Tibial nerve (tissue), 4 donors: ENCODE results near the gene COMMD1. TPM values are rescaled to one million over a fixed set of nuclear protein-coding genes. Genes with fewer than 3 reads are reported as not detected.

ENCODE experiments used
- DNase-seq, 2 donors: peaks; one replicate each; pipeline ENCODE4 v3.0.0-alpha.2; 2019; ENCODE audit warnings: low spot score in 2 of 2
- H3K27ac ChIP-seq, 4 donors: fragments of 200-600 bp; sonication (generic) in 3 of 4; one replicate each; pipeline ENCODE4 v1.5.1; 2017 to 2019; ENCODE audit warnings: mild to moderate bottlenecking in 1 of 4
- H3K27me3 ChIP-seq, 2 donors: fragments of 200-600 bp; sonication (generic) in 1 of 2; one replicate each; pipeline versions ENCODE4 v1.5.1 to v1.6.0; 2017 to 2019
- H3K36me3 ChIP-seq, 3 donors: fragments of 200-600 bp; sonication (generic); one replicate each; pipeline ENCODE4 v1.5.1; 2018 to 2019
- H3K4me1 ChIP-seq, 4 donors: fragments of 200-600 bp; sonication (generic) in 3 of 4; one replicate each; pipeline ENCODE4 v1.5.1; 2017 to 2019
- H3K4me3 ChIP-seq, 4 donors: fragments of 200-600 bp; sonication (generic) in 3 of 4; one replicate each; pipeline ENCODE4 v1.5.1; 2017 to 2019; ENCODE audit warnings: mild to moderate bottlenecking in 1 of 4, moderate library complexity in 1 of 4
- H3K9me3 ChIP-seq, 4 donors: fragments of 200-600 bp; sonication (generic) in 3 of 4; one replicate each; pipeline ENCODE4 v1.5.1; 2017 to 2019
- EP300 ChIP-seq, 2 donors: sonication (generic); formaldehyde crosslinking; IDR thresholded peaks; one replicate each; pipeline ENCODE4 v1.6.1; 2017; ENCODE audit warnings: antibody characterized with exemption in 2 of 2, mild to moderate bottlenecking in 1 of 2
- POLR2A ChIP-seq, 2 donors: fragments of 450-650 bp; IDR thresholded peaks; one replicate each; pipeline ENCODE4 v1.6.1; 2017; ENCODE audit warnings: antibody characterized with exemption in 2 of 2, mild to moderate bottlenecking in 2 of 2, moderate library complexity in 2 of 2
- WGBS, 2 donors: methylation state at CpG; one replicate each; pipeline ENCODE4 v1.1.5; 2018; 5-methylcytosine and 5-hydroxymethylcytosine counted together
- total RNA-seq, 4 donors: library from RNA; depleted of rRNA; stranded (reverse); fragments of >200 nt; gene quantifications; one replicate each; pipeline ENCODE4 v1.1.0, GENCODE V29; 2016
- TF ChIP-seq, protein P1 (sequence below), 5 experiments: fragments of 200-600 bp in 3 of 5; fragments of 450-650 bp in 2 of 5; sonication (generic) in 3 of 5; IDR thresholded peaks; one replicate each; pipeline ENCODE4 v1.5.1; 2016 to 2019; ENCODE audit warnings: antibody characterized with exemption in 5 of 5, mild to moderate bottlenecking in 3 of 5, moderate library complexity in 2 of 5

The COMMD1 gene
- total RNA-seq, 4 donors from 2014 or later, result 29.6 to 49.2 (median 43.7) TPM

DNA sequence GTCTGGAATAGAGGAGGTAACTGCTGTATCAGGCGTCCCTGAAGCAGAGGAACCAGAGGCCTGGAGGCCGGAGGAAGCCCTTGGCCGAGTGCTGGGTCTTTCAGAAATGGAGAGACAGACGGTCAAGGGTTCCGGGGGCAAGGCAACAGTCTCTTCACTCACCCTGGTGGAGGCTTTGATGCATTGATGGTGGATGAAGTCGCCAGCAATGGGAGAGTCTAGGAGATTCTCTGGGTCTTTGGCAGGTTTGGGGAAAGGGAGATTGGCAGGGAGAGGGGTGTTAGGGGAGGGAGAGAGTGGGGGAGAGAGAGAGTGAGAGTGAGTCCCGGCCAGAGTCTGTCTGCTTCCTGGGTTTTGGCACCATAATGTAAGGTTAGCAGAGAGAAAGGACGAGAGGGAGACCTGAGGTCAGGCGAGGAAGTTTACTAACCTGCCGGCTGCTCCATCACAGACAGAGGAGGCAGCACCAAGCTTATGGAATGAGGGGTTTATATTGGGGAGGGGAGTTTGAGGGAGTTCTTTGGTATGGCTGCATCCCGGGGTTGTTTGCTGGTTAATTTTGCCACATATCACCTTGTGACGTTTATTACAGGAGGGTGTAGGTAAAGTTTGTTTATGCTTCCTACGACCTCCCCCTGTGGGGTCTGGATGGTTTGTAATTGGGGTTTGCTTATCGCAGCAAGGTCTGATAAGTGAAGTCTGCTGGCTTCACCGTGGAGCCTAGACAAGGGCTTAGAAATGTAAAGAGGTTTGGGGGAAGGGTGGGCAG is 19.6 kb downstream of the COMMD1 start:
- peaks cover 0 to 2% (median 0%) of the 10 kb centered on the region in 4 donors for H3K4me1 ChIP-seq

DNA sequence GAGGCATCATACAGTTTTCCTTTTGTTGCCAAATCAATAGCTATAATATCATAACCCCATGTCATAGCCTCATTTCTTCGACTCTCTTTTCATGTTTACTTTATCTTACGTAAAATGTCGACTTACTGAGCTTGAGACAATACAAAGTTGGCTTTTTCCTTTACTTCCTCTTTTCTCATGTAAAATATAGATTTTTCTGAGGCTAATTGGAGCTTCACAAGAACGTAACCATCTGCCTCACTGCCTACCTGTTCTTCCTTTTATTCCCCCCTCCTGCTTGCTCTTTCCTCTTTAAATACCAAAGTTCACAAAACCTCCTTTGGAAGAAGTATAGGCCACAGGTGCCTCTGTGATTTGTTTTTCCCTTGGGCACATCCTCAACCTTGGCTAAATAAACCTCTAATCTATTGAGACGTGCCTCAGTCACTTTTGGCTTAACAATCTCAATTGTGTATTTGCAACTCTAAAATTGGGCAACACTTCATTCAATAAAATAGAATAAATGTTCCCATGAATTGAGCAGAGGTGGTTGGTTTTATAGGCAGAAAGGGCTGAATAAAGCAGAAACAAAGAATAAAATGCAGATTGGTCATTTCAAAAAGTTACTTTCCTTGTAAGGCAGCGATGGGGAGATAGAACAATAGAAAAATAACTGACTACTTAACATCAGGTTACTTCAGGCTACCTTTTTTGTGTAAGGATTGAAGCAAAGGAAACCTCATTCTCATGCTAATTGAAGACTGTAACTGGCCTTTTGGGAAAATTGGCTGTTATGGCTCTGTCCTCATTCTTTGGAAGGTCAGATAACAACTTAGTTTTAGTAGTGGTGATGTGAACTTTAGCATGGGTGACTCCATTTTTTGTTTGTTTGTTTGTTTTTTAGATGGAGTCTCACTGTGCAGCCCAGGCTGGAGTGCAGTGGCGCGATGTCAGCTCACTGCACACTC is 21.3 kb downstream of the COMMD1 start:
- Histone ChIP-seq H3K27ac (no peak overlapping the region), H3K4me3 (no peak overlapping the region), H3K36me3 (peaks cover 0 to 29% (median 0%) of the 10 kb centered on the region in 3 donors), H3K27me3 (no peaks in the 10 kb centered on the region), H3K4me1 (no peaks in the 10 kb centered on the region), H3K9me3 (no peaks in the 10 kb centered on the region)
- no peak for TF ChIP-seq POLR2A (IDR thresholded peaks at IDR 0.05)
- TF ChIP-seq, protein P1, sequence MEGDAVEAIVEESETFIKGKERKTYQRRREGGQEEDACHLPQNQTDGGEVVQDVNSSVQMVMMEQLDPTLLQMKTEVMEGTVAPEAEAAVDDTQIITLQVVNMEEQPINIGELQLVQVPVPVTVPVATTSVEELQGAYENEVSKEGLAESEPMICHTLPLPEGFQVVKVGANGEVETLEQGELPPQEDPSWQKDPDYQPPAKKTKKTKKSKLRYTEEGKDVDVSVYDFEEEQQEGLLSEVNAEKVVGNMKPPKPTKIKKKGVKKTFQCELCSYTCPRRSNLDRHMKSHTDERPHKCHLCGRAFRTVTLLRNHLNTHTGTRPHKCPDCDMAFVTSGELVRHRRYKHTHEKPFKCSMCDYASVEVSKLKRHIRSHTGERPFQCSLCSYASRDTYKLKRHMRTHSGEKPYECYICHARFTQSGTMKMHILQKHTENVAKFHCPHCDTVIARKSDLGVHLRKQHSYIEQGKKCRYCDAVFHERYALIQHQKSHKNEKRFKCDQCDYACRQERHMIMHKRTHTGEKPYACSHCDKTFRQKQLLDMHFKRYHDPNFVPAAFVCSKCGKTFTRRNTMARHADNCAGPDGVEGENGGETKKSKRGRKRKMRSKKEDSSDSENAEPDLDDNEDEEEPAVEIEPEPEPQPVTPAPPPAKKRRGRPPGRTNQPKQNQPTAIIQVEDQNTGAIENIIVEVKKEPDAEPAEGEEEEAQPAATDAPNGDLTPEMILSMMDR (IDR thresholded peaks at IDR 0.05), result no peak
- TF ChIP-seq EP300 (IDR thresholded peaks at IDR 0.05), result no peak
- no peak for DNase-seq
- WGBS, 2 donors, result 85 to 91% methylated on average over 8 of the region's 8 CpGs

More for the DNA sequence above, 19.6 kb downstream of the COMMD1 start:
- Histone ChIP-seq H3K27ac (no peak overlapping the region), H3K4me3 (no peak overlapping the region), H3K27me3 (no peaks in the 10 kb centered on the region), H3K9me3 (no peaks in the 10 kb centered on the region), H3K36me3 (peaks cover 0 to 28% (median 0%) of the 10 kb centered on the region in 3 donors)
- no peak for DNase-seq
- TF ChIP-seq, protein P1 (IDR thresholded peaks at IDR 0.05), result no peak
- TF ChIP-seq POLR2A (IDR thresholded peaks at IDR 0.05) (no peak), EP300 (IDR thresholded peaks at IDR 0.05) (no peak)
- WGBS, 2 donors, result 74% methylated on average over 15 of the region's 15 CpGs

DNA sequence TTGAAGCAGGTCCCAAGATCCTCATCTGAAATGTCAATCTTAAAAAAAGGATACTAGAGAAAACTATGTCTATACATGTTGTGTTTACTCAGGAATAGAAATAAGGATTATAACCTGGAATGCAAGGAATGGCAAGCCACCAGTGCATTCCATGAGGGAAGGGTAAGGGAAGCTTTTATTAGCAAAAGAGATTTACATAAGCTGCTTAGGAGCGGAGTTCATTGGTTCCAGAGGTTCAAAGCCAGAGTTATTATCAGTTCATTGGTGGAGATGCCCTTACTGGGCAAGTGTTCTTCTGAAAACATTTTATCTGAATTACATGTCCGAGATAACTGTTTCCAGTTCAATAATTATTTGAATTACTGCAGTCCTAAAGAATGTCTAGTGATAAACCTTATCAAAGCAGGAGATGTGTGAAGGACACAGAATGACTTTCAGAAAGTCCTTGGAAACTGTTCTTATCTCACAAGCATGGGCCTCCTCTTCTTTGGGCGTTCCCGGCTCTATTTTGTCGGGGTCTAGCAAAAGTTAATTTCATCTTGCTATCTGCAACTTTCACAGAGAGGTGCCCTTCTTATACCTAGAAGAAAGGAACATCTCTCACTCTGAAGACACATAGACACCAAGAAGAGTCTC is 23.5 kb downstream of the COMMD1 start:
- Histone ChIP-seq H3K27me3 (no peaks in the 10 kb centered on the region), H3K36me3 (peaks cover 0 to 49% (median 0%) of the 10 kb centered on the region in 3 donors), H3K4me3 (no peak overlapping the region), H3K9me3 (peaks cover 0 to 9% (median 0%) of the 10 kb centered on the region in 4 donors), H3K27ac (no peak overlapping the region), H3K4me1 (no peaks in the 10 kb centered on the region)
- WGBS, 2 donors, result 84 to 90% methylated on average over 5 of the region's 5 CpGs
- TF ChIP-seq, protein P1 (IDR thresholded peaks at IDR 0.05), result no peak
- TF ChIP-seq POLR2A (IDR thresholded peaks at IDR 0.05), result no peak
- TF ChIP-seq EP300 (IDR thresholded peaks at IDR 0.05), result no peak
- no peak for DNase-seq

DNA sequence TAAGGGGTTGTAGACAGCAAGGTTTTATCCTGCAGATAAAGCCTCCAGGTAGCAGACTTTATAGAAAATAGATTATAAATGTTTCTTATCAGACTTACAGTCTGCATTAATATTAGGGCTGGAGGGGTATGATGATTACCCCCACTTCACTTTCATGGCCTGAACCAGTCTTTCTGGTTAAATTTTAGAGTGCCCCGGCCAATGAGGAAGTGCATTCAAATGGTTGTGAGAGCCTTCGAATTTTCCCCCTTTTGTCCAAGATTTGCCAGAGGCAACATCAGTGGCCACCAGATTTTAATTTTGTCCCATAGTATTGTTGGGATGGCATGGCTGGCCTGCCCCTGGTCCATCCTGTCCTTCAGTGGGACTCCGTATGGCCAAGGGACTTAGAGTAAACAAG is 31.6 kb downstream of the COMMD1 start:
- Histone ChIP-seq H3K36me3 (peaks cover 0 to 27% (median 0%) of the 10 kb centered on the region in 3 donors), H3K9me3 (peaks cover 0 to 9% (median 0%) of the 10 kb centered on the region in 4 donors), H3K27ac (no peak overlapping the region), H3K27me3 (no peaks in the 10 kb centered on the region), H3K4me1 (peaks cover 0 to 9% (median 0%) of the 10 kb centered on the region in 4 donors), H3K4me3 (no peak overlapping the region)
- no peak for DNase-seq
- 87 to 93% methylated on average over 3 of the region's 3 CpGs for WGBS, 2 donors
- TF ChIP-seq, protein P1 (IDR thresholded peaks at IDR 0.05), result no peak
- TF ChIP-seq EP300 (IDR thresholded peaks at IDR 0.05) (no peak), POLR2A (IDR thresholded peaks at IDR 0.05) (no peak)
